GM21367 (cell line): ENCODE data around the gene EPHB6.

Experiments used
- ATAC-seq: cut with Tn5 transposase; IDR thresholded peaks from one replicate; pipeline ENCODE4 v1.9.1; 2021; ENCODE audit not compliant: unreplicated experiment

Gene EPHB6

GRCh38 chr7:142863891-142864685, 9.2 kb downstream of the EPHB6 start:
- ATAC-seq, result no peak

GRCh38 chr7:142864980-142865747, 10.3 kb downstream of the EPHB6 start:
- no peak for ATAC-seq

GRCh38 chr7:142865766-142866165, 10.9 kb downstream of the EPHB6 start:
- ATAC-seq, result no peak

- ATAC-seq, result no peak
Observed at GRCh38 chr7:142866361-142867096, 11.7 kb downstream of the EPHB6 start.

- no peak for ATAC-seq
Observed at GRCh38 chr7:142867097-142867378, 12.2 kb downstream of the EPHB6 start.

- no peak for ATAC-seq
Observed at GRCh38 chr7:142867398-142868187, 12.7 kb downstream of the EPHB6 start.

- no peak for ATAC-seq
Observed at GRCh38 chr7:142868188-142868985, 13.5 kb downstream of the EPHB6 start.

GRCh38 chr7:142868986-142869415, 14.1 kb downstream of the EPHB6 start:
- no peak for ATAC-seq

- ATAC-seq, result no peak
Observed at GRCh38 chr7:142869434-142869833, 14.6 kb downstream of the EPHB6 start.

- no peak for ATAC-seq
Observed at GRCh38 chr7:142870147-142870559, 15.3 kb downstream of the EPHB6 start.

GRCh38 chr7:142870566-142871259, 15.8 kb downstream of the EPHB6 start:
- no peak for ATAC-seq

GRCh38 chr7:142871260-142872105, 16.6 kb downstream of the EPHB6 start:
- no peak for ATAC-seq

- no peak for ATAC-seq
Observed at GRCh38 chr7:142872106-142872675, 17.3 kb downstream of the EPHB6 start.

GRCh38 chr7:142873281-142873784, 18.5 kb downstream of the EPHB6 start:
- ATAC-seq, result peak; percentile 84

GRCh38 chr7:142873871-142874270, 19.0 kb downstream of the EPHB6 start:
- ATAC-seq, result no peak

- no peak for ATAC-seq
Observed at GRCh38 chr7:142874409-142874808, 19.5 kb downstream of the EPHB6 start.

GRCh38 chr7:142874837-142875236, 20.0 kb downstream of the EPHB6 start:
- no peak for ATAC-seq

- no peak for ATAC-seq
Observed at GRCh38 chr7:142875456-142875855, 20.6 kb downstream of the EPHB6 start.
